MV-4-11 (cell line): Measurements from ENCODE around the gene ARMH3.

Source experiments
- DNase-seq: peaks from one replicate; lab custom pipeline; 2025; lab: John Stamatoyannopoulos, UW

Gene ARMH3

DNA sequence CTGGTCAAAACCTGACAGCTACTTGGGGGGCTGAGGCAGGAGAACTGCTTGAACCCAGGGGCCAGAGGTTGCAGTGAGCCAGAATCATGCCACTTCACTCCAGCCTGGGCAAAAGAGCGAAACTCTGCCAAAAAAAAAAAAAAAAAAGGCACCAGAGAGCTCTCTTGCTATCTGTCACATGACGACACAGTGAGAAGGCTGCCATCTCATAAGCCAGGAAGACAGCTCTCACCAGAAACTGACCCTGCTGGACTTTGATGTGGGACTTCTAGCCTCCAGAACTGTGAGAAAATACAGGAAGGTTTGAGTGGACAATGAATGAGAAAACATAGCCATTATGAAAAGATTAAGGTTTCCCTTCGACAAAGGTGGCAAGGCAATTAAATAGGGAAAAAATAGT lies 161.2 kb downstream of the ARMH3 start:
- DNase-seq, result no peak

- DNase-seq, result no peak
Observed at GRCh38 chr10:101894266-101894665, 161.7 kb downstream of the ARMH3 start.

DNA sequence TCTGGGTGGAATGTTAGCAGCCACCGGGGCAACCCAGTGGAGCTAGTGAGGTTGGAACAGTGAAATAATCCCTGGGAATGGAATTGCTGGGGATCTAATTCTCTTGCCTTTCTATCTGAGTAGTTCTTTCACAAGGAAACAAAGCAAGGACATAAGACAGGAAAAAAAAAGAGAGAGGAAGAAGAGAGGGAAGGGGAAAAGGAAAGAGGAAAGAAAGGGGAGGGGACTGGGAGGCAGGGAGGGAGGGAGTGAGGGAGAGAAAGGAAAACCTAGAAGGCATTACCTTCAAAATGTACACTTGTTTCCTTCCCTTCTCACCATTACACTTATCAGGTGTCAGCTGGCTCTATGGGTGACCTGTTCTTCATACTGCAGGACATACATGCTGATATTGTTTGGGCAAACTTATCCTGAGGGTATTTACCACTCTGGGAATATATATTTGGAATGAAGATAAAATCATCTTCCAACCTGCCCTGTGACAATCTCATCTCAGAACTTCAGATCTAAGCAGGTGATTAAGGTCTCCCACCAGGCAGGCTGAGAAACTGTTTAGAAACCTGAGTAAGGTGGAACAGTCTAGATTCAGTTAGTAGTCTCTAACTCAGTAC lies 162.4 kb downstream of the ARMH3 start:
- no peak for DNase-seq

GRCh38 chr10:101892782-101893391 lies 163.1 kb downstream of the ARMH3 start:
- no peak for DNase-seq

DNA sequence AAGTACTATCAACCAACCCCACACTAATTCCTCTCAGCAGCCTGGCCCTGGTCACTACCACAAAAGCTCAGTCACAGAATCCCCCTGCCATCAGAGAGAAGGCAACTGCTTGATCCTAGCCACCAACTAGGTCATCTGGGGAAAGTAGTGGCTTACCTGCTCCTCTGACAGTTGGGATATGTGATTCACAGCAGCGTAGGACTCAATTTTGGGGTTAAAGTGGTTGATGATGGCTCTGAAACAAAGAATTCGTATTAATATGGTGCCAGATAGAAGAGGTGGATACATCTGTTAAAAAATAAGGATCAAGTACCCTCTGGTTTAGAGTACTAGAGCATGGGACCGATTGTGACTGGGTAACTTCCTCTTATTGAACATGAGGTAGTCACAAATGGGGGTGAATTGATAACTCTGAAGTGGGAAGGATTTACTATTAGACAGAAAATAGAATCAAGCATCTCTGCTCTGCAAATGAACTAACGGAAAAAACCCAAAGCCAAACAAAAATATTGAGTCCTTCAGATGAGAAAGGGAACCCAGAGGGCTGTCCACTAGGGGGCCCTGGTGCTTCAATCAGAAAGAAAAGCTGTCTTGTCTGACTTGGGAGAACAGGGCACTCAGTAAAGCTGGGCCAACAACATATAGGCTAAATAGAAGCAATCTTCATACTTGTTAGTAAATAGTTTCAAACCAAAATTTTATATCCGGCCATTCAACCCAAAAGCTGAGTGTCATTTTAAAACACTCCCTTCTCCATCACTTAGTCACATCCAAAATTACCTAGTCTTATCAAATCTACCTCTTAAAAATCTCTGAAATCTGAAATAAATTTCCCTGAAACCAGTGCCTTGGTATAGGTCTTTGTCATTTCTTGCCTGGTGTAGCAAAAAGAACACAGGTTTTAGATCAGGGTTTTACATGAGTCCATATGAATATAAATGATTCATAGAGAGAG lies 166.4 kb downstream of the ARMH3 start:
- peak; percentile 55 for DNase-seq

GRCh38 chr10:101888251-101888949 lies 167.6 kb downstream of the ARMH3 start:
- no peak for DNase-seq

DNA sequence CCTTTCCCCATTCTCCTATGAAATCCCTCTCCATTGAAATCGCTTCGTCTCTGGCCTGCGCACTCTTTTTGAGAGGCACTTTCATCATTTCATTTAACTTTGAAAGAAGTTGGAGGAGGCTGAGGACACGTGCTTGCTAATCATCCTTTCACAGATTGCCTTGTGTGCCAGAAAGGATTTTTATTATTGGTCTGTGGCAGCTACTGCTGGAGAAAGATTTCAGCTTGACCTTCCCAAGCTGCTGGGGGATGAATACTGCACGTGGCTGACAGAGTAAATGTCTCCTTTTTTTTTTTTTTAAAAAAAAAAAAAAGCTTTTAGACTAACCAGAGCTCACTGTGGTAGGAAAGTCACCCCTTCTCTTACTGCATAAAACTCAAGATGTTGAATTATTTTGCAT lies 168.2 kb downstream of the ARMH3 start:
- DNase-seq, result no peak

GRCh38 chr10:101886521-101887312 lies 169.3 kb downstream of the ARMH3 start:
- DNase-seq, result no peak

GRCh38 chr10:101881036-101881774 lies 174.8 kb downstream of the ARMH3 start:
- DNase-seq, result no peak

- DNase-seq, result no peak
Observed at GRCh38 chr10:101880232-101880573, 175.8 kb downstream of the ARMH3 start.

DNA sequence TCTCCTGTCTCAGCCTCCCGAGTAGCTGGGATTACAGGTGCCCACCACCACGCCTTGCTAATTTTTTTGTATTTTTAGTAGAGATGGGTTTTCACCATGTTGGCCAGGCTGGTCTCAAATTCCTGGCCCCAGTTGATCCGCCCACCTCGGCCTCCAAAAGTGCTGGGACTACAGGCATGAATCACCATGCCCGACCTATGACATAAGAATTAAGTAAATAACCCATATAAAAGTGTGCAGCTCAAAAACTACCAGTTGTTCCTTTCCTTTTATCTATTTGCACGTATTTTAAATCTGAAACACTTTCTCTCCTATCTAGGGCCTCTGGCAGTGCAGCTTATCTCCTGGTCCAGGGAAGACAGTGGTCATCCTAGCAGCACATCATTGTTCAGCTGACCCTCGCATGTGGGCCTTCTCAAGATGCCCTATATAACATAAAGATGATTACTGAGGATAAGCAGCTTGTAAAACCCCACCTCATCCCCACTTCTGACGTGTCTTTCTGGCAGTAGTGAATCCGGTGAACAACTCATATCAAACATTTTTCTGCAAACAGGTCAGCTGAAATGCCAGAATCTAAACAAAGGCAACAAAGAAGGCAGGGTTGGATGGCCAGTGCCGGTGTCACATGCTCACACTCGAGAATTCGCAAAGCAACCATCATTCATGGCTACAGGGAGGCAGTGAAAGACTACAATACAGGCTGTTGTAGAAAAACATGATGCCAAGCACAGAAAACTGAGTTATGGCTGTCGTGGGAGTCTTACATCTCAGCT lies 176.3 kb downstream of the ARMH3 start:
- DNase-seq, result no peak

DNA sequence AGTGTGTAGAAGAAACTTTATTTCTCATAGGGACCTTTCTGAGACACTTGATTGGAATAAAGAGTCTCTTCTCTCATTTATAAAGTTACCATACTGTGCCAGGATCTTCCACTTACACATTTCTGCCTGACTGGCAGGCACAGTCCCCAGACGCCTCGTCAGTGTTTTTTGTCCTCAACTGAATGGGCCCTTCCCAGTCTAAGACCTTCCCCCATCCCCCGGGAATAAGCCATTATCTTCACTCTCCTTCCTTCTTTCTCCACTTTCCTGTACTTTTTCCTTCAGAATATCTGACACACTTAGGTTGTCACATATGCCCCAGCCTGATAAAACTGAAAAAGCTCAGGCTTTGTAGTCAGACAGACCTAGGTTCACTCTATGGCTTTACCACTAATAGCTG lies 177.1 kb downstream of the ARMH3 start:
- DNase-seq, result no peak

DNA sequence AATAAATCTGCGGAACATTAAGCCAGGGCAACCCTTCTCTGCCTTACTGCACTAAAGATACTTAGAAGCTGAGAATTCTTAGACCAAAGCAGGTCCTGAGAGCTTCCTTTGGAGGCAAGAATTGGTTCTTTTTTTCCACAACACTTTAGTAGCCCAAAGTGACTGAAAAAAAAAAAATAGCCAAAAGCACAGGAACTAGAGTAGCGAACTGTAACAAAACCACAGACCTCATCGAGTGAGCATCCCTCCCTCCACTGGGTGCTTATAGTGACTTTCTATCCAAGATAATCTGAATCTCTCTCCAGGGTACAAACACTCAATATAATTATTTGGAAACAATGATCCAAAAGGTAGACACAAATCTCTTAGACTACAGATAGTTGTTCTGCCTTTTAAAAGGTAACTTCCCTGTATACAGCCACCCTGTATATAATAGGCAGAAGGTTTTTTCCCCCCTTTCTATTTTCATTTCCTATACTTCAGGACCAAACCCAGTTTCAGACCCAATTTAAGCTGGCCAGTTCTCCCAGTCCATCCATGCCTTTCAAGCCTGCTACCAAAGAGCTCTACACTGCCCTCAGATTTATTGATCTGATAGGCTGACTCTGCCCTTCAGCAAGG lies 180.8 kb downstream of the ARMH3 start:
- peak; percentile 10 for DNase-seq

- DNase-seq, result no peak
Observed at GRCh38 chr10:101874252-101874651, 181.7 kb downstream of the ARMH3 start.

GRCh38 chr10:101867931-101868330 lies 188.0 kb downstream of the ARMH3 start:
- no peak for DNase-seq

DNA sequence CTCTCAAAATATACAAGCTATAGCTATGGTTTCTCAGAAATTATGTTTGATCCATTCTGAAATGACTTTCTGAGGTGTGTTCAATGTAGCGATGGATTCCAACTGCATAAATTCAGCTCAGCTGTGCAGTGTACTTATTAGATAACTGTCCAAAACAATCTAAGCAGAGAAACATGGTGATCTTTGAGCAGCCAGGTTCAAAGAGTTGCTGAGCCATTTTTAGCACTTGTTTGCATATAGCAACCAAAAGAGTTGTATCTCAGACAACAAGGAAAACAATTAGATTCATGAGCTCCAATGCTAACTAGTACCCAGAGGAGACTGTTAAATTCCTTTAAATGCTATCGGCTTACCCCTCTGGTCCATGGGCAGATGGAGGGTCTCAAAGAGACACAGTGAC lies 196.4 kb downstream of the ARMH3 start:
- no peak for DNase-seq

- no peak for DNase-seq
Observed at GRCh38 chr10:101858723-101859500, 197.1 kb downstream of the ARMH3 start.

DNA sequence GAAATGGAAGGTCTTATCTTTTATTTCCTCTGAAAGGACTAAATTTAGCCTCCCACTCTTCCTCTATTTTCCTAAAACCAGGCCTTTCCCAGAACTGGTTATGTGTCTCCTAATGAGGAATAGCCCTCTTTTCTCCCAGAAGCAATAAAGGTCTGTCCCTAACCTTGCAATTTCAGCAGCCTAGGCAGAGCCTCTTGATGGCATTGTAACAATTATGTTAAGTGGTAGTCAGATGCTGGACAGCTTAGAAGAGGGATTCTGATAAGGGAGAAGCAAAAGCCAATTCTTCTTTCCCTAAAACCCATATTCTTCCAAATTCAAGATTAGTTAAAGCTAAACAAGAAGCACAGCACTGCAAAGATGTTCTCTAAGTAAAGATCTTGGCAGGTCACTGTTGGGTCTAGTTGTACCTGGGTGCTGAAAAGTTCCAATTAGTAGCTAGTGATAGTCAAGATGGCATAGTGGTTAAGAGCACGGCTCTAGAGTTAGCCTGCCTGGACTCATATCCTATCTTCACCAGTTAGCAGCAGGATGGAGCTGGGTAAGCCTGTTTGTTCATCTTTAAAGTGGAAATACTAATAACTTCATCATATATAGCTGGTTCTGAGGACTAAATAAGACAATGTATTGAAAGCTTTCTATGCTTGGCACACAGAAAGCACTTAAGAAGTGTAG lies 198.0 kb downstream of the ARMH3 start:
- no peak for DNase-seq
